ENCODE results near the gene RESF1.

The RESF1 gene, protein sequence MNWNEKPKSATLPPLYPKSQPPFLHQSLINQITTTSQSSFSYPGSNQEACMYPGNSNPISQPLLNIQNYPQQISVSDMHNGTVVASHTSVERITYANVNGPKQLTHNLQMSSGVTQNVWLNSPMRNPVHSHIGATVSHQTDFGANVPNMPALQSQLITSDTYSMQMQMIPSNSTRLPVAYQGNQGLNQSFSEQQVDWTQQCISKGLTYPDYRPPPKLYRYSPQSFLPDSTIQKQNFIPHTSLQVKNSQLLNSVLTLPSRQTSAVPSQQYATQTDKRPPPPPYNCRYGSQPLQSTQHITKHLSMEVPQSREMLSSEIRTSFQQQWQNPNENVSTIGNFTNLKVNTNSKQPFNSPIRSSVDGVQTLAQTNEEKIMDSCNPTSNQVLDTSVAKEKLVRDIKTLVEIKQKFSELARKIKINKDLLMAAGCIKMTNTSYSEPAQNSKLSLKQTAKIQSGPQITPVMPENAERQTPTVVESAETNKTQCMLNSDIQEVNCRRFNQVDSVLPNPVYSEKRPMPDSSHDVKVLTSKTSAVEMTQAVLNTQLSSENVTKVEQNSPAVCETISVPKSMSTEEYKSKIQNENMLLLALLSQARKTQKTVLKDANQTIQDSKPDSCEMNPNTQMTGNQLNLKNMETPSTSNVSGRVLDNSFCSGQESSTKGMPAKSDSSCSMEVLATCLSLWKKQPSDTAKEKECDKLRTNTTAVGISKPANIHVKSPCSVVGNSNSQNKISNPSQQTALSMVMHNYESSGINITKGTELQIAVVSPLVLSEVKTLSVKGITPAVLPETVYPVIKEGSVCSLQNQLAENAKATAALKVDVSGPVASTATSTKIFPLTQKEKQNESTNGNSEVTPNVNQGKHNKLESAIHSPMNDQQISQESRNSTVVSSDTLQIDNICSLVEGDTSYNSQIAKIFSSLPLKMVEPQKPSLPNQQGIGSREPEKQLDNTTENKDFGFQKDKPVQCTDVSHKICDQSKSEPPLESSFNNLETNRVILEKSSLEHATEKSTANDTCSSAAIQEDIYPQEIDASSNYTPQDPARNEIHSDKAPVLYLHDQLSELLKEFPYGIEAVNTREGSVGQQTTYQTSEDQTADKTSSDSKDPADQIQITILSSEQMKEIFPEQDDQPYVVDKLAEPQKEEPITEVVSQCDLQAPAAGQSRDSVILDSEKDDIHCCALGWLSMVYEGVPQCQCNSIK (N-terminal part only)

DNA sequence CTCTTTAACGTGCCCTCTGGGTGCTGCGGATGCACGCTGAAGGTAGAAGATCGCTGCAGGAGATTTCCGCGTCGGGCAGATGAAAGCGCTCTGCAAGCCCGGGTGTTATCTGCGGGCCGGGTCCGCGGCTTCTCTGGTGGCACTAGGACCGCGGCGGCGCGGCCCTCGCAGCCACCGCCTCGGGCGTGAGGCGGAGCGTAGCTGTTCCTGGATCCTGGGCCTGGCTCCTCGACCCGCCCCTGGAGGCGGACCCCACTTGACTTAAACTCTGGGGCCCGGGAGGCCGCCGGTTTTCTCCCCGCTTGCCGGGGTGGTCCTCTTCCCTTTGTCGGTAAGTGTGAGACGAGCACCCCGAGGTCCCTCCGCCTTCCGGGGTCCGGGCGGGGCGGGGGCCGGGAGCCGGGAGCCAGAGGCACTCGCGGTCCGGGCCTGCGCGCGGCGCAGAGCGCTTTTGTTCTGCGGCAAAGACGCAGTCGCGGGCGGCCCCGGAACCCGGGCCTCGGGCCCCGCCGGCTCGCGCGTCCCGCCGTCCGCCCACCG is at the start of gene RESF1:
TSS of gene RESF1 (plus strand) at position 255 of the 540 bp plus-strand sequence. CDS start 21,541 bp downstream, outside the sequence.
- Histone ChIP-seq H3K27ac (ENCODE audit: low read depth, low read length, poor library complexity, severe bottlenecking) (peak within 1 kb of the TSS; percentile 90), H3K4me3 (ENCODE audit: low read depth, low read length, poor library complexity, severe bottlenecking) (peak within 1 kb of the TSS; percentile 75), H3K9ac (ENCODE audit: low read length) (peak within 1 kb of the TSS; percentile 80), H3K9me3 (ENCODE audit: low read length) (peaks cover 7% of the 10 kb centered on the region), H3K79me2 (ENCODE audit: insufficient read depth, low read length) (peaks cover 44% of the 10 kb centered on the region), H2AFZ (ENCODE audit: low read length) (no peak within 1 kb of the TSS), H3K4me2 (ENCODE audit: low read length) (peak within 1 kb of the TSS; percentile 95), H3K4me1 (ENCODE audit: insufficient read depth, low read length, severe bottlenecking) (peaks cover 29% of the 10 kb centered on the region), H3K9me2 (ENCODE audit: low read depth, low read length) (no peaks in the 10 kb centered on the region), H4K20me1 (ENCODE audit: insufficient read depth, low read length) (no peaks in the 10 kb centered on the region), H3K36me3 (ENCODE audit: insufficient read depth, low read length) (peaks cover 38% of the 10 kb centered on the region), H3F3A (ENCODE audit: insufficient read depth, low read length) (no peaks in the 10 kb centered on the region), H3K27me3 (ENCODE audit: insufficient read depth, low read length) (no peaks in the 10 kb centered on the region)
- TF ChIP-seq, protein P1, sequence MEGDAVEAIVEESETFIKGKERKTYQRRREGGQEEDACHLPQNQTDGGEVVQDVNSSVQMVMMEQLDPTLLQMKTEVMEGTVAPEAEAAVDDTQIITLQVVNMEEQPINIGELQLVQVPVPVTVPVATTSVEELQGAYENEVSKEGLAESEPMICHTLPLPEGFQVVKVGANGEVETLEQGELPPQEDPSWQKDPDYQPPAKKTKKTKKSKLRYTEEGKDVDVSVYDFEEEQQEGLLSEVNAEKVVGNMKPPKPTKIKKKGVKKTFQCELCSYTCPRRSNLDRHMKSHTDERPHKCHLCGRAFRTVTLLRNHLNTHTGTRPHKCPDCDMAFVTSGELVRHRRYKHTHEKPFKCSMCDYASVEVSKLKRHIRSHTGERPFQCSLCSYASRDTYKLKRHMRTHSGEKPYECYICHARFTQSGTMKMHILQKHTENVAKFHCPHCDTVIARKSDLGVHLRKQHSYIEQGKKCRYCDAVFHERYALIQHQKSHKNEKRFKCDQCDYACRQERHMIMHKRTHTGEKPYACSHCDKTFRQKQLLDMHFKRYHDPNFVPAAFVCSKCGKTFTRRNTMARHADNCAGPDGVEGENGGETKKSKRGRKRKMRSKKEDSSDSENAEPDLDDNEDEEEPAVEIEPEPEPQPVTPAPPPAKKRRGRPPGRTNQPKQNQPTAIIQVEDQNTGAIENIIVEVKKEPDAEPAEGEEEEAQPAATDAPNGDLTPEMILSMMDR (IDR thresholded peaks at IDR 0.05; ENCODE audit: low read length) = no peak
- no peak for TF ChIP-seq EZH2 (IDR thresholded peaks at IDR 0.05; ENCODE audit: borderline replicate concordance, low read length)

DNA sequence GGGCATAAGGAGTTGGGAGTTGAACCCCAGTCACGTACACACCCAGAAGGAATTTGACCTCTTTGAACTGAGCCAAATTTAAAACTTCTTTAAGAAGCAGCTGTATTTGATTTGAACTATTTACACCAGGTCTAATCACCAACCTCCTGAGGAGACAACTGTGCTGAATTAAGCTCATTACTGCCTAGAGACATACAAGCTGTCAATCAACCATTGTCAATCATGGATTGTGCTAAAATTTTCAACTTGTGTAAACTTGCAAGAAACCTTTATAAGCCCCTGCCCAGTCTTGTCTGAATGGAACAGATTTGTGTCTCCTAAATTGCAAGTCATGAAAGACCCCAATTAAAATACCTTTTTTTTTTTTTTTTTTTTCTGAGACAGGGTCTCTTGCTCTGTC is 44.3 kb upstream of the RESF1 start:
- H3K9ac ChIP-seq (ENCODE audit: low read length) = no peak overlapping the region
- H3K4me1 ChIP-seq (ENCODE audit: insufficient read depth, low read length, severe bottlenecking) = no peaks in the 10 kb centered on the region
- no peaks in the 10 kb centered on the region for H4K20me1 ChIP-seq (ENCODE audit: insufficient read depth, low read length)
- no peak overlapping the region for H3K27ac ChIP-seq (ENCODE audit: low read depth, low read length, poor library complexity, severe bottlenecking)
- H3K9me3 ChIP-seq (ENCODE audit: low read length) = peaks cover 6% of the 10 kb centered on the region
- no peak overlapping the region for H3K4me2 ChIP-seq (ENCODE audit: low read length)
- H3K27me3 ChIP-seq (ENCODE audit: insufficient read depth, low read length) = no peaks in the 10 kb centered on the region
- H3F3A ChIP-seq (ENCODE audit: insufficient read depth, low read length) = no peaks in the 10 kb centered on the region
- no peak for TF ChIP-seq EZH2 (IDR thresholded peaks at IDR 0.05; ENCODE audit: borderline replicate concordance, low read length)
- TF ChIP-seq, protein P1 (IDR thresholded peaks at IDR 0.05; ENCODE audit: low read length) = no peak
- H3K36me3 ChIP-seq (ENCODE audit: insufficient read depth, low read length) = no peaks in the 10 kb centered on the region; the same call in 1 of the 2 replicates
- H3K79me2 ChIP-seq (ENCODE audit: insufficient read depth, low read length) = no peaks in the 10 kb centered on the region
- no peak overlapping the region for H3K4me3 ChIP-seq (ENCODE audit: low read depth, low read length, poor library complexity, severe bottlenecking)
- no peak overlapping the region for H2AFZ ChIP-seq (ENCODE audit: low read length)
- H3K9me2 ChIP-seq (ENCODE audit: low read depth, low read length) = no peaks in the 10 kb centered on the region

DNA sequence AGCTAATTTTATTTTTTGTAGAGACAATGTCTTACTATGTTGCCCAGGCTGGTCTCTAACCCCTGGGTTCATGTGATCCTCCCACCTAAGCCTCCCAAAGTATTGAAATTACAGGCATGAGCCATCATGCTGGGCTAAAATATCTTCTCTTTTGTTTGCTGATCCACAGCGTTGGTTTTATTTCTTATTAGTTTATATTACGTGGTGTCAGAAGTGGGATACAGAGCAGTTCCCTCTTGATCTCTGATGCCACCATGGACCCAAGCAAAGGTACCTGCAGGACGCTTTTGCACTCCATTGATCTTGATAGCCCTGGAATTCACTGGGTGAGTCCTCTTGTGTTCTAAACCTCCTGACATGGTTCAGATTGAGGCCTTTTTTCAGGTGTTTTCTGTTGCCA is 43.8 kb upstream of the RESF1 start:
- Histone ChIP-seq H2AFZ (ENCODE audit: low read length) (no peak overlapping the region), H3K9me3 (ENCODE audit: low read length) (peaks cover 4% of the 10 kb centered on the region; the same call in 1 of the 2 replicates), H3K9ac (ENCODE audit: low read length) (no peak overlapping the region), H3K36me3 (ENCODE audit: insufficient read depth, low read length) (no peaks in the 10 kb centered on the region; the same call in 1 of the 2 replicates), H3K9me2 (ENCODE audit: low read depth, low read length) (no peaks in the 10 kb centered on the region), H3F3A (ENCODE audit: insufficient read depth, low read length) (no peaks in the 10 kb centered on the region), H3K27me3 (ENCODE audit: insufficient read depth, low read length) (no peaks in the 10 kb centered on the region), H3K27ac (ENCODE audit: low read depth, low read length, poor library complexity, severe bottlenecking) (no peak overlapping the region), H3K79me2 (ENCODE audit: insufficient read depth, low read length) (no peaks in the 10 kb centered on the region), H4K20me1 (ENCODE audit: insufficient read depth, low read length) (no peaks in the 10 kb centered on the region), H3K4me3 (ENCODE audit: low read depth, low read length, poor library complexity, severe bottlenecking) (no peak overlapping the region), H3K4me2 (ENCODE audit: low read length) (no peak overlapping the region), H3K4me1 (ENCODE audit: insufficient read depth, low read length, severe bottlenecking) (no peaks in the 10 kb centered on the region)
- no peak for TF ChIP-seq EZH2 (IDR thresholded peaks at IDR 0.05; ENCODE audit: borderline replicate concordance, low read length)
- TF ChIP-seq, protein P1 (IDR thresholded peaks at IDR 0.05; ENCODE audit: low read length) = no peak
